ENCODE measurements around the gene C12orf57.

DNA sequence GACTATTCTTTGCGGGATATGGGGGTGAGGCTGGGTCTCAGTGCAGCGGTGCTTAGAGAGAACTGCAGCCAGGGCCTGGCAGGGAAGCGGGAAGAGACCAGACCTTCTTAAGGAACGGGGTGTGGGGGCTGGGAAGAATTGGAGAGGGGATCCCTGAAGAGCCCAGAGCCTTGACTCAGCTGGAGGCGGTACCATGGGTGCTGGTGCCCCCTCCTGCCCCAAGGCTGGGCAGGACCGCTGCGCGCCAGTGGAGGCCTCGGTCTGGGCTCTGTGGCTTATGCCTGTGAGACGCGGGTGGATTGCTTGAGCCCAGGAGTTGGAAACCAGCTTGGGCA lies 1.5 kb upstream of the C12orf57 start:
- TF ChIP-seq BRCA1 (IDR thresholded peaks at IDR 0.05; ENCODE audit: low read depth, low read length) (no peak), EP300 (IDR thresholded peaks at IDR 0.05; ENCODE audit: borderline replicate concordance in 1 of 2, low read depth in 2 of 2, low read length in 2 of 2) (no peak), PHF8 (conservative IDR thresholded peaks at IDR 0.05; ENCODE audit: low read depth, low read length) (no peak), EZH2 (IDR thresholded peaks at IDR 0.05; ENCODE audit: low read depth, low read length, severe bottlenecking) (no peak), POLR2A (IDR thresholded peaks at IDR 0.05; ENCODE audit: control extremely low read depth in 1 of 2, low read depth in 2 of 2, low read length in 2 of 2) (no peak)
- TF ChIP-seq, protein P1, sequence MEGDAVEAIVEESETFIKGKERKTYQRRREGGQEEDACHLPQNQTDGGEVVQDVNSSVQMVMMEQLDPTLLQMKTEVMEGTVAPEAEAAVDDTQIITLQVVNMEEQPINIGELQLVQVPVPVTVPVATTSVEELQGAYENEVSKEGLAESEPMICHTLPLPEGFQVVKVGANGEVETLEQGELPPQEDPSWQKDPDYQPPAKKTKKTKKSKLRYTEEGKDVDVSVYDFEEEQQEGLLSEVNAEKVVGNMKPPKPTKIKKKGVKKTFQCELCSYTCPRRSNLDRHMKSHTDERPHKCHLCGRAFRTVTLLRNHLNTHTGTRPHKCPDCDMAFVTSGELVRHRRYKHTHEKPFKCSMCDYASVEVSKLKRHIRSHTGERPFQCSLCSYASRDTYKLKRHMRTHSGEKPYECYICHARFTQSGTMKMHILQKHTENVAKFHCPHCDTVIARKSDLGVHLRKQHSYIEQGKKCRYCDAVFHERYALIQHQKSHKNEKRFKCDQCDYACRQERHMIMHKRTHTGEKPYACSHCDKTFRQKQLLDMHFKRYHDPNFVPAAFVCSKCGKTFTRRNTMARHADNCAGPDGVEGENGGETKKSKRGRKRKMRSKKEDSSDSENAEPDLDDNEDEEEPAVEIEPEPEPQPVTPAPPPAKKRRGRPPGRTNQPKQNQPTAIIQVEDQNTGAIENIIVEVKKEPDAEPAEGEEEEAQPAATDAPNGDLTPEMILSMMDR (IDR thresholded peaks at IDR 0.05; ENCODE audit: control extremely low read depth in 1 of 3, insufficient read depth in 1 of 3, low read depth in 1 of 3, low read length in 3 of 3) = no peak

Measured in H1 (cell line).